Mesothelial cell of epicardium (in vitro differentiated cells): ENCODE measurements around the gene OTOP1. TPM values are rescaled to one million over a fixed set of nuclear protein-coding genes. Genes with fewer than 3 reads are reported as not detected.
"Not testable (repeated sequence)": the region's sequence is repeated elsewhere in the genome, so short reads cannot be mapped to it uniquely, and the experiment has no call there.

ENCODE experiments used
- DNase-seq, 2 experiments: peaks; one replicate each; pipeline ENCODE4 v3.0.0; 2021; ENCODE audit warnings: low spot score in 2 of 2; ENCODE audit not compliant: unreplicated experiment in 2 of 2
- H3K27ac Mint-ChIP-seq: 2 replicates; pipeline ENCODE4 v1.8.0; 2021; ENCODE audit warnings: mixed read lengths
- H3K27me3 Mint-ChIP-seq: 2 replicates; pipeline ENCODE4 v1.8.0; 2021; ENCODE audit warnings: low read depth, mixed read lengths
- H3K36me3 Mint-ChIP-seq: 2 replicates; pipeline ENCODE4 v1.8.0; 2021; ENCODE audit warnings: mixed read lengths
- H3K4me1 Mint-ChIP-seq: 2 replicates; pipeline ENCODE4 v1.8.0; 2021; ENCODE audit warnings: mixed read lengths
- H3K4me3 Mint-ChIP-seq: 2 replicates; pipeline ENCODE4 v1.8.0; 2021; ENCODE audit warnings: mild to moderate bottlenecking, moderate library complexity, mixed read lengths
- H3K9me3 Mint-ChIP-seq: 2 replicates; pipeline ENCODE4 v1.8.0; 2021; ENCODE audit warnings: mixed read lengths
- total RNA-seq: library from RNA; stranded (reverse); gene quantifications from 3 replicates; pipeline ENCODE4 v1.2.1, GENCODE V29; 2021
- TF ChIP-seq, protein P1 (sequence below): fragments of 200-600 bp; sonication (generic); IDR thresholded peaks from one replicate; pipeline ENCODE4 v1.5.0; 2021; ENCODE audit warnings: antibody characterized with exemption; ENCODE audit not compliant: unreplicated experiment

Gene OTOP1
- total RNA-seq, 1 donor from 2014 or later = not detected

DNA sequence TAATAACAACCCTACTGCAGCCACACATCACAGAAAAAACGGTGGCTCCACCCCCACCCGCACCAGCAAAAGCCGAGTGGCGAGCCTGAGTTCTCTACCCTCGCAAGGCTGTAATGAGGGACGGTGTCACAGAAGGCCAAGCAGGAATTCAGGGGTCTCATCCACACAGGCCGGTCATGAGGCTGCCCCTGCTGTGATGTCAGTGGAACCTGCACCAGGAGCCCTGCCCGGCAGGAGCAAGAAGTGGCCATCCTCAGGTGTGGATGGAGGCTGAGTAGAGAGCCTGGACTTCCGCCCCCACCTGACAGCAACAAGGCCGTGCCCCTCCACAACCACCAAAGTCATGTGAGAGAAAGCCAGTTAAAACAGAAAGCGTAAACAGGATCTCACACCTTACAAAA lies 42.6 kb upstream of the OTOP1 start:
- TF ChIP-seq, protein P1, sequence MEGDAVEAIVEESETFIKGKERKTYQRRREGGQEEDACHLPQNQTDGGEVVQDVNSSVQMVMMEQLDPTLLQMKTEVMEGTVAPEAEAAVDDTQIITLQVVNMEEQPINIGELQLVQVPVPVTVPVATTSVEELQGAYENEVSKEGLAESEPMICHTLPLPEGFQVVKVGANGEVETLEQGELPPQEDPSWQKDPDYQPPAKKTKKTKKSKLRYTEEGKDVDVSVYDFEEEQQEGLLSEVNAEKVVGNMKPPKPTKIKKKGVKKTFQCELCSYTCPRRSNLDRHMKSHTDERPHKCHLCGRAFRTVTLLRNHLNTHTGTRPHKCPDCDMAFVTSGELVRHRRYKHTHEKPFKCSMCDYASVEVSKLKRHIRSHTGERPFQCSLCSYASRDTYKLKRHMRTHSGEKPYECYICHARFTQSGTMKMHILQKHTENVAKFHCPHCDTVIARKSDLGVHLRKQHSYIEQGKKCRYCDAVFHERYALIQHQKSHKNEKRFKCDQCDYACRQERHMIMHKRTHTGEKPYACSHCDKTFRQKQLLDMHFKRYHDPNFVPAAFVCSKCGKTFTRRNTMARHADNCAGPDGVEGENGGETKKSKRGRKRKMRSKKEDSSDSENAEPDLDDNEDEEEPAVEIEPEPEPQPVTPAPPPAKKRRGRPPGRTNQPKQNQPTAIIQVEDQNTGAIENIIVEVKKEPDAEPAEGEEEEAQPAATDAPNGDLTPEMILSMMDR = no peak
- no peak overlapping the region for H3K27ac Mint-ChIP-seq
- H3K4me1 Mint-ChIP-seq = no peaks in the 10 kb centered on the region
- H3K4me3 Mint-ChIP-seq = no peak overlapping the region
- no peaks in the 10 kb centered on the region for H3K9me3 Mint-ChIP-seq
- H3K36me3 Mint-ChIP-seq = peaks cover 21% of the 10 kb centered on the region
- no peak for DNase-seq
- peaks cover 2% of the 10 kb centered on the region for H3K27me3 Mint-ChIP-seq

DNA sequence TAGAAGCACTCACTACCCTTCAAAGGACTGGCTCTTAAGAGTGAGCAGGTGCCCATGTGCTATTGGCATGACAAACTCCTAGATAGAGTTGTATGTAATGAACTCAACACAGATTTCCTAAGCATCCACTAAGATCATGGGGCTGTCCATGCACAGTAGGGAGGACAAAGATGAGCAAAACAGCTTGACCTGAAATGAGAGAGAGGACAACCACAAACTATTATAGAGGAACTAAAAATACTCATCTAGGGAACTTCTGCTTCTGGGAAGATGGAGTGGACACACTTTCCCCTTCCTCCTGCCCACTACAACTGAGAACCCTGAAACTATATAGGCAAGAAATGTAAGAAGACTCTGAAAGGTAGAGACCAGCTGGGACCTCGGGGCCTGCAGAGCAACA lies 42.0 kb upstream of the OTOP1 start:
- DNase-seq = no peak
- Mint-ChIP-seq H3K36me3 (peaks cover 19% of the 10 kb centered on the region), H3K27me3 (peaks cover 2% of the 10 kb centered on the region), H3K4me1 (no peaks in the 10 kb centered on the region), H3K4me3 (no peak overlapping the region), H3K9me3 (no peaks in the 10 kb centered on the region), H3K27ac (no peak overlapping the region)
- TF ChIP-seq, protein P1 = no peak

DNA sequence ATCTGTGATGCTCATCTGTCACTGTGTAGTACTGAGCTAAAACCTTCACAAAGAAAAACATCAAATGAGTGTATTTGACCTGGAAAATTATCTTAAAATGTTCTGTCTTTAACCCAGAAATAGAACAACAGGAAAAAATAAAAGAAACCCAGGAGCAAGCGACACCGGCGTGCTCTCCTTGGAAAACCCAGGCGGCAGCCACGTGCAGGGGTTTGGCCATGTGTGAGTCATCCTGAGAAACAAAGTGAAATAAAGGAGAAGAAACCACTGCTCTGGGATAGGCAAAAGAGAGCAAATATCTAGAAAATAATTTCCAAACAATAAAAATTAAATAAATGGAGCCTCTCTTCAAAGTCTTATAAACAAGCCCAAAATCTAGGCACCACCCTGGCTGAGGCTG lies 41.3 kb upstream of the OTOP1 start:
- Mint-ChIP-seq H3K4me1 (no peaks in the 10 kb centered on the region), H3K9me3 (no peaks in the 10 kb centered on the region), H3K27me3 (peaks cover 3% of the 10 kb centered on the region), H3K27ac (no peak overlapping the region), H3K4me3 (no peak overlapping the region), H3K36me3 (peaks cover 14% of the 10 kb centered on the region)
- DNase-seq = no peak
- TF ChIP-seq, protein P1 = no peak

DNA sequence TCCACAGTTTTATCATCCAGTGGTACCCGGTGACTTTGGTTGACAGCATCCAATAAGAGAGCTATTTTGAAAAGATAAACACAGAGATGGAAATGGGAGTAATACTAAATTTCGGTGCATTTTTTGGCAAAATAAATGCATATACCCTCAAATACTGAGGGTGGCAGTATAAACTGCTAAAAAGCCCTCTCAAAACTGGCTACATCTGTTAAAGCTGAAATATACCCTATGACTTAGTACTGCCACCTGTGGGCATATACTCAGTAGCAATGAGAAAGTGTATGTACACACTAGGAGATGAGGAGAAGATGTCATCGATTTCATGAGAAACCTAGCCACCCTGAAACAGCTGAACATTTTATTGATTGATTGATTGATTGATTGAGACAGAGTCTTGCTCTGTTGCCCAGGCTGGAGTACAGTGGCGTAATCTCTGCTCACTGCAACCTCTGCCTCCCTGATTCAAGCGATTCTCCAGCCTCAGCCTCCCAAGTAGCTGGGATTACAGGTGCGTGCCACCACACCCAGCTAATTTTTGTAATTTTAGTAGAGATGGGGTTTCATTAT lies 33.5 kb upstream of the OTOP1 start:
- no peaks in the 10 kb centered on the region for H3K36me3 Mint-ChIP-seq
- no peaks in the 10 kb centered on the region for H3K4me1 Mint-ChIP-seq
- TF ChIP-seq, protein P1 = no peak
- no peak overlapping the region for H3K4me3 Mint-ChIP-seq
- H3K27me3 Mint-ChIP-seq = peaks cover 22% of the 10 kb centered on the region
- no peak for DNase-seq
- H3K27ac Mint-ChIP-seq = no peak overlapping the region
- no peaks in the 10 kb centered on the region for H3K9me3 Mint-ChIP-seq

DNA sequence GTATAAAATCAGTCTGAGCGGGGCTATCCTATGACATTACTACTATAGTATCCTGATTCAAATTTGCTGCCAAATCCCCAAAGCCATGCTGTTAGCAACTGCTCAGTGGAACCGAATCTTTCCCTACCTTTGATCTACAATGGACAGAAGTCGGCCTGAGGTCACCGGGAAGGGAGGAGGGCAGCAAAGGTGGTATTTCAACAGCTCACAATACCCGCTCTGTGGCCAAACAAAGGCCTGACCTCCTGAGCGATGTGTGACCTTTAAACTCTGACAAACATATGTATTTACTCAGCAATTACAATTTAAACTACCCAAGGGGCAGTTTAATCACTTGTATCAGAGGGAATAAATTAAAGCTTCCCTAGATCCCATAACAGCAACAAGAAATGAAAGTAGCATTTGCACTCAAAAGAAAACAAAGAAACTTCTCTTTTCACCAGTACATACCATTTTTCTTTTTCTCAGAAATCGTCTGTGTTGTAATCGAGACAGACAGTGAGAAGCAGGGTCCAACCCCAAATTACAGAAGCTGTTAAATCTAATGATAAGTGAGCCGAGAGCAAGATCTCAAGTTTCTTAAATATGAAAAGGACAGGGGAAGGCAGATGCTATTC lies 32.9 kb upstream of the OTOP1 start:
- Mint-ChIP-seq H3K9me3 (no peaks in the 10 kb centered on the region), H3K27me3 (peaks cover 27% of the 10 kb centered on the region), H3K36me3 (no peaks in the 10 kb centered on the region), H3K4me3 (no peak overlapping the region), H3K4me1 (no peaks in the 10 kb centered on the region), H3K27ac (no peak overlapping the region)
- TF ChIP-seq, protein P1 = no peak
- DNase-seq = no peak

DNA sequence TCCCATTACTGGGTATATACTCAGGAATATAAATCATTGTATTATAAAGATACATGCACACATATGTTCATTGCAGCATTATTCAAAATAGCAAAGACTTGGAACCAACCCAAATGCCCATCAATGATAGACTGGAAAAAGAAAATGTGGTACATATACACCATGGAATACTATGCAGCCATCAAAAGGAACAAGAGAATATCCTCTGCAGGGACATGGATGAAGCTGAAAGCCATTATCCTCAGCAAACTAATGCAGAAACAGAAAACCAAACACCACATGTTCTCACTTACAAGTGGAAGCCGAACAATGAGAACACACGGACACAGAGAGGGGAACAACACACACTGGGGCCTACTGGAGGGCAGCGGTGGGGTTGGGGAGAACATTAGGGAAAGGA lies 31.0 kb upstream of the OTOP1 start:
- not testable (repeated sequence) for H3K4me1 Mint-ChIP-seq, H3K4me3 Mint-ChIP-seq

More for the DNA sequence above, 31.0 kb upstream of the OTOP1 start:
- not testable (repeated sequence) for DNase-seq, H3K9me3 Mint-ChIP-seq, H3K27ac Mint-ChIP-seq, H3K36me3 Mint-ChIP-seq
- H3K27me3 Mint-ChIP-seq = peaks cover 38% of the 10 kb centered on the region
